ENCODE data around the gene NCK1.
"Not testable (repeated sequence)": the region's sequence is repeated elsewhere in the genome, so short reads cannot be mapped to it uniquely, and the experiment has no call there.

NCK1 gene

GRCh38 chr3:136862617-136863322, 762 bp downstream of the NCK1 start:
- peak; percentile 61 for DNase-seq (ENCODE audit: low read depth)

DNA sequence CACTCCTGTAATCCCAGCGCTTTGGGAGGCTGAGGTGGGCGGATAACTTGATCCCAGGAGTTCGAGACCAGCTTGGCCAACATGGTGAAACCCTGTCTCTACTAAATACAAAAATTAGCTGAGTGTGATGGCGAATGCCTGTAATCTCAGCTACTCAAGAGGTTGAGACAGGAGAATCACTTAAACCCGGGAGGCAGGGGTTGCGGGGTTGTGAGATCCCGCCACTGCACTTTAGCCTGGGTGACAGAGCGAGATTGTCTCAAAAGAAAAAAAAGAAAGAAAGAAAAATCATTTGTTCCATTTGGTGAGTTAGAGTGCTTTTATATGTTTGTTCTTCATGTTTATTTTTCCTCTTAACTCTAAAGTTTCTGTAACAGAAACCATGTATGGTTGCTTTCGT, 7.3 kb downstream of the NCK1 start:
- DNase-seq (ENCODE audit: low read depth): no peak

DNA sequence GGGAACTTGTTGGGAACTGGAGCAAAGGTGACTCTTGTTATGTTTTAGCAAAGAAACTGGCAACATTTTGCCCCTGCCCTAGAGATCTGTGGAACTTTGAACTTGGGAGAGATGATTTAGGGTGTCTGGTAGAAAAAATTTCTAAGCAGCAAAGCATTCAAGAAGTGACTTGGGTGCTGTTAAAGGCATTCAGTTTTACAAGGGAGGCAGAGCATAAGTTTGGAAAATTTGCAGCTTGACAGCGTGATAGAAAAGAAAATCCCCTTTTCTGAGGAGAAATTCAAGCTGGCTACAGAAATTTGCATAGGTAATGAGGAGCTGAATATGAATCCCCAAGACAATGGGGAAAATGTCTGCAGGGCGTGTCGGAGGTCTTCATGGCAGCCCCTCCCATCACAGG, 10.2 kb downstream of the NCK1 start:
- DNase-seq (ENCODE audit: low read depth): not testable (repeated sequence)

GRCh38 chr3:136879510-136879909, 17.5 kb downstream of the NCK1 start:
- DNase-seq (ENCODE audit: low read depth): not testable (repeated sequence)

DNA sequence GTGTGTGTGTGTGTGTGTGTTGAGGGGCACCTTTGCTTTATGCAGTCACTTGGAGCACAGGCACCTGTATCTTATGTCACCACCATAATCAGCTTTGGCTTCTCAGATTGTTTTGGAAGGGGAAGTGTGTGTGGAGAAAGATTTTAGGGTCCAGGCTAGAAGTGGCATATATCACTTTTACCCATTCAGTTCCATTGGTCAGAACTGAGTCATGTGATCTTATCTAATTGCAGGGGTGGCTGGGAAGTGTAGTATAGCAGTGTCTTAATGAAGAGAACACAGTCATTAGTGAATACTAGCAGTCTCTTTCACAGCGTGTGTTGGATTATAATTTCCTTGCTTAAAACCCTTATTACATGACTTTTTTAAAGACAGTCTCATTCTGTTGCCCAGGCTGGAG, 20.6 kb downstream of the NCK1 start:
- DNase-seq (ENCODE audit: low read depth): no peak

DNA sequence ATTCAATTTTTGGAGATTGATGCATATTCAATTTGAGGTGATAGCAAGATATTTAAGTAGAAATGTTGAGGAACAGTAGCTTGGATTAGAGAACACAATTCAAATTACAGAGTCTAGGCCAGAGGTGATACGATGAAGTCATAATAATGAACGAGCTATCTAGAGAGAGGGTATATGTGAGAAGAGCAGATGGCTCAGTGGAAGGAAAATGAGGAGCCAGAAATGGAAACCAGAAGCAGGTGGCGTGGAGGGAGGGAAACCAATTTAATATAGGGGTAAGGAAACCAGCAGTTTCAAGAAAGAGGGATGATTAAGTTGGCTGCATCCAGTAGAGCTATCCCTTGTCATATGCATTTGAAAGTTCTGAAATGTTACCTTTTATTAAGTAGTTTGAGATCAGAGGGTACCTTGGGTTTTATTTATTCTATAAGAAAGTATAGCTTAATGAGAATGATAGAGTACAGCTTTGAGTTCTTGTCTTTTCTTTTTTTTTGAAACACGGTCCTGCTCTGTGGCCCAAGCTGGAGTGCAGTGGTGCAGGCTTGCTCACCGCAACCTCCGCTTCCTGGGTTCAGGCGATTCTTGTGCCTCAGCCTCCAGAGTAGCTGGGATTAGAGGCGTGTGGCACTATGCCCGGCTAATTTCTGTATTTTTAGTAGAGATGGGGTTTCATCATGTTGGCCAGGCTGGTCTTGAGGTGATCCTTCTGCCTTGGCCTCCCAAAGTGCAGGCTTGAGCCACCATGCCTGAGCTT, 22.1 kb downstream of the NCK1 start:
- DNase-seq (ENCODE audit: low read depth): no peak

DNA sequence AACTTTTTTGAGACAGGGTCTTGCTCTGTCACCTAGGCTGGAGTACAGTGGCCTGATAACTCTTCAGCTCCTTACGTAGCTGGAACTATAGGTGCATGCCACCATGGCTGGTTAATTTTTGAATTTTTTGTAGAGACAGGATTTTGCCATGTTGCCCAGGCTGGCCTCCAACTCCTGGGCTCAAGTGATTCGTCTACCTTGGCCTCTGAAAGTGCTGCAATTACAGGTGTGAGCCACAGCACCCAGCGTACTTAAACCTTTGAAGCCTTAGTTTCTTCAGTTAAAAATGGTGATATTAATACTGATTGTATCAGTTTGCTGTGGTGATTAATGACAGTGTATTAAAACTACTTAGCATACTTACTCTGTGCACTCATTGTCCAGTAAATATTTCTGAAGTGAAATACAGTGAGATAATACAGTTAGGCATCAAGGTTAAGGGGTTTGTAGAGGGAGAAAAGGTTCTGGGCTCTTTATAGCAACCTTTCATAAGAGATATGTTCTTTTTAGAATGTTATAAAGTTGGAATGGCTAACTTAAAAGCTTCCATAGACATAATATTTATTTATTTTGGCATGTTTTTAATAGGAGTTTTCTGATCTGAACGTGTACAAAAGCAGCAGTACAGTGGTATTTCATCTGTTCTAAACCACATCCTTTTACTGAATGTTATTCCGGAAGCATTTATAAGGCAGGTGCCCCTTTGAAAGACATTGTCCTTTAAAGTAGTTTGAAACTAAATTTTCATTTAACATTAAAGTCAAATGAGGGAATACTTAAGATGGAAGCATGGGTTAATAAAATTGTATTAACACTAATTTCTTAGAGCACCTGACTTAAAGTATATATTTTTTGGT, 23.6 kb downstream of the NCK1 start:
- no peak for DNase-seq (ENCODE audit: low read depth)

GRCh38 chr3:136889947-136890346, 27.9 kb downstream of the NCK1 start:
- no peak for DNase-seq (ENCODE audit: low read depth)

- DNase-seq (ENCODE audit: low read depth): no peak
These were observed 30.2 kb downstream of the NCK1 start for GRCh38 chr3:136891934-136892855.

DNA sequence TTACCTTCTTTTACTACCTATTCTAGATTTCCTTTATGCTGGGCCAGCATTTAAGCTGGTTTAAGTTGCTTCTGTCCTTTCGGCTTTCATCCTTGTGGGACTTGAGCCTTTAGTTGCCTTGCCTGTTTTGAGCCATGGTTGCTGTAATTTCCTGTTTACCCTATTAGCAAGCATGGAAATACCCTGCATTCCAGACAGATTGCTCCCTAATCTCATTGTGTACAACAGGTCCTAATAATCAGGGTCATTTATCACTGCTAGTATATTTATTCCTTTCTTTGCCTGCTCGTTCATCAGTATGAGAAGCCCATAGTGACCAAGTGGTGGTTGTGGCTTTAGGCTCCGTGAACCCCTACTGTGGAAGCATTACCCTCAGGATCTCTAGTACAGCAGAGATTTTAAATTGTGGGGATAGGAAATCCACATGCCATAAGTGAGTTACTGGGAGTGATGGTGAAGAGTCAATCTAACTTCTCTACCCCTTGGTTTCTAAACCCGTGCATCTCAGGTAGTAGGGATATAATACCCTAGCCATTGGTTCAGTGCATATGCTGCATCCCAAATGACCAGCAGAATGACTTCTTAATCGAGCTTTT, 31.9 kb downstream of the NCK1 start:
- peak; percentile 78 for DNase-seq (ENCODE audit: low read depth)

- not testable (repeated sequence) for DNase-seq (ENCODE audit: low read depth)
These were observed 35.2 kb downstream of the NCK1 start for GRCh38 chr3:136897171-136897570.

- DNase-seq (ENCODE audit: low read depth): no peak
These were observed 36.5 kb downstream of the NCK1 start for GRCh38 chr3:136898549-136898948.

GRCh38 chr3:136898954-136899353, 36.9 kb downstream of the NCK1 start:
- no peak for DNase-seq (ENCODE audit: low read depth)

GRCh38 chr3:136899622-136900158, 37.7 kb downstream of the NCK1 start:
- DNase-seq (ENCODE audit: low read depth): no peak

GRCh38 chr3:136900694-136901093, 38.7 kb downstream of the NCK1 start:
- DNase-seq (ENCODE audit: low read depth): not testable (repeated sequence)

GRCh38 chr3:136901391-136901790, 39.4 kb downstream of the NCK1 start:
- DNase-seq (ENCODE audit: low read depth): no peak

- DNase-seq (ENCODE audit: low read depth): not testable (repeated sequence)
These were observed 40.5 kb downstream of the NCK1 start for GRCh38 chr3:136902530-136902929.

DNA sequence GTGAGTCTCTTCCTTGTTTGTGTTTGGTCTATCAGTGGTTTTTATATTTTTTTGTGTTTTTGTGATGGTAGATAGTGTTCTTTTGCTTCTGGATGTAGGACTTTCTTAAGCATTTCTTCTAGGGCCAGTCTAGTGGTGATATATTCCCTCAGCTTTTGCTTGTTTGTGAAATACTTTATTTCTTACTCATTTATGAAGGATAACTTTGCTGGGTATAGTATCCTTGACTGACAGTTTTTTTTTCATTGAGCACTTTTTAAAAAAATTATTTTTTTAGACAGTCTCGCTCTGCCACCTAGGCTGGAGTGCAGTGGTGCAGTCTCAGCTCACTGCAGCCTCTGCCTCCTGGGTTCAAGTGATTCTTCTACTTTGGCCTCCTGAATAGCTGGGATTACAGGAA, 41.9 kb downstream of the NCK1 start:
- DNase-seq (ENCODE audit: low read depth): no peak

- no peak for DNase-seq (ENCODE audit: low read depth)
These were observed 42.7 kb downstream of the NCK1 start for GRCh38 chr3:136904746-136905145.

DNA sequence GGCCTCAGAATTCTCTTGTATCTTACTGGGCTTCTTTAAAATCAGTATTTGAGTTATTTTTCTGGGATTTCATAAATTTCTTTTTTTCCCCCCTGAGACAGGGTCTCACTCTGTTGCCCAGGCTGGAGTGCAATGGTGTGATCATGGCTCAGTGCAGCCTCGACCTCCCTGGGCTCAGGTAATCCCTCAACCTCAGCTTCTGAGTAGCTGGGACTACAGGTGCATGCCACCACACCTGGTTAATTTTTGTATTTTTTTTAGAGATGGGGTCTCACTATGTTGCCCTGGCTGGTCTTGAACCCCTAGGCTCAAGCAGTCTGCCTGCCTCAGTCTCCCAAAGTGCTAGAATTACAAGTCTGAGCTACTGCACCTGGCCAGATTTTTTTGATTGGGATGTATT, 43.5 kb downstream of the NCK1 start:
- DNase-seq (ENCODE audit: low read depth): no peak

GRCh38 chr3:136906725-136907124, 44.7 kb downstream of the NCK1 start:
- DNase-seq (ENCODE audit: low read depth): no peak

Measured in EH (cell line).